Stimulated activated naive CD8-positive, alpha-beta T cell treated with anti-CD3 and anti-CD28 coated beads, Interleukin-15, Interleukin-2, amounts not matched to agents 100 ng/mL and 50 ng/mL, for 24 hours (primary cell): ENCODE results near the gene NFATC3.

Experiments
- H3K27ac Mint-ChIP-seq: one replicate; pipeline ENCODE4 v1.8.0; 2021; ENCODE audit warnings: mild to moderate bottlenecking, mixed read lengths
- H3K27me3 Mint-ChIP-seq: one replicate; pipeline ENCODE4 v1.8.0; 2021; ENCODE audit warnings: mixed read lengths
- H3K36me3 Mint-ChIP-seq: one replicate; pipeline ENCODE4 v1.8.0; 2021; ENCODE audit warnings: low read depth, mixed read lengths
- H3K4me1 Mint-ChIP-seq: one replicate; pipeline ENCODE4 v1.8.0; 2021; ENCODE audit warnings: low read depth, mixed read lengths
- H3K4me3 Mint-ChIP-seq: one replicate; pipeline ENCODE4 v1.8.0; 2021; ENCODE audit warnings: mild to moderate bottlenecking, mixed read lengths
- H3K9me3 Mint-ChIP-seq: one replicate; pipeline ENCODE4 v1.8.0; 2021; ENCODE audit warnings: mixed read lengths

The NFATC3 gene

GRCh38 chr16:68229431-68230175 is 144.4 kb downstream of the NFATC3 start:
- Mint-ChIP-seq H3K4me1 (peaks cover 55% of the 10 kb centered on the region), H3K4me3 (no peak overlapping the region), H3K36me3 (peaks cover 32% of the 10 kb centered on the region), H3K9me3 (no peaks in the 10 kb centered on the region), H3K27ac (peak overlapping the region; percentile 51), H3K27me3 (no peaks in the 10 kb centered on the region)

GRCh38 chr16:68230176-68230571 is 145.0 kb downstream of the NFATC3 start:
- Mint-ChIP-seq H3K27me3 (no peaks in the 10 kb centered on the region), H3K4me1 (peaks cover 54% of the 10 kb centered on the region), H3K36me3 (peaks cover 30% of the 10 kb centered on the region), H3K27ac (no peak overlapping the region), H3K9me3 (no peaks in the 10 kb centered on the region), H3K4me3 (no peak overlapping the region)

DNA sequence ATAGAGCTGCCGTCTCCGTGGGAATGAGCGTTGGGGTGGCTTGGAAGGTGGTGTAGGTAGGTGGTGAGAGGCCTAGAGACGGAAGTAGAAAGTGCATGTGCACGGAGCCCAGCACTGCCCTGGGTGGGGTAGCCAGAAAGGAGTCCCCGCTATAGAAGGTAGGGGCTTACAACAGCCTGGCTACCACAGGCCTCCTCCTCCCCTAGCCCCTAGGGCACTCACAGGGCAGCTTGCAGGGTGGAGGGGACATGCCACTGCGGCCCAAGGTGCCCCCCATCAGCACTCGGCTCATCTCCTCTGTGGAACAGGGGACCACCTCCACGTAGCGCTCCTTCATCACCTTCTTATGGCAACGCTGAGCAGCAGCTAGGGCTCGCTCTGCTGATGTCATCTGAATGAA is 145.8 kb downstream of the NFATC3 start:
- H3K4me3 Mint-ChIP-seq, result no peak overlapping the region
- H3K27ac Mint-ChIP-seq, result no peak overlapping the region
- peaks cover 46% of the 10 kb centered on the region for H3K4me1 Mint-ChIP-seq
- H3K36me3 Mint-ChIP-seq, result peaks cover 22% of the 10 kb centered on the region
- H3K27me3 Mint-ChIP-seq, result no peaks in the 10 kb centered on the region
- H3K9me3 Mint-ChIP-seq, result no peaks in the 10 kb centered on the region

DNA sequence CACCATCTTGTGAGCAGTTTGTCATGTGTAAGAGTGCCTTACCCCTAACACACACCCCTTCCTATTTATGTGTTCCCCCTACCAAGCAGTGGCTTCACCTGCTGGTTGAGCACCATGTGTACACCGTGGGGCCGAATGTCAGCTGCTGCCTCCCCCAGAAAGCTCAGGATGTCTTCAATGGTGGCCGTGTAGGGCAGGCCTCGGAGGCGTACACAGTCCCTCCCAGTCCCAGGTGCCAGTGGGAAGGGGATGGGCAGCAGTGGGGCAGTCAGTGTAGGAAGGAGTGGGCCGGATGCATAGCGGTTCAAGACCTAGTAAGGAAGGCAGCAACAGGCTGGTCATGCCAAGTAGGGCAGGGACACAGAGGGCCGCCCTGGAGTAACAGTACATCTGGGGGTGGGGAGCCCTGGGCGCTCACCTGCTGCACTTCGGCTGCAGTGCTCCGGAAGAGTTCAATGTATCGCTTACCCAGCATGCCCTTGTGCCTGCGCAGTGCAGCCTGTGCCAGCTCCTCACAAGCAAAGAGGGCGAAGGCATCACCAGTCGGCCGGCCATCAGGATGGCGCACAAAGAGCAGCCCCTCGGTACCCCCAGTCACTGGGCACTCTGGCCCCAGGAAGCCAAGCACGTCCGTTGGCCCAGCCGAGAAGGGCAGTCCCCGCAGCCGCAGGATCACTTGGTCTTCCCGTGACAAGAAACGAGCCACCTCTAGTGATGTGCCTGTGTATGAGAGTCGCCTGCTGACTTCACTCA is 146.4 kb downstream of the NFATC3 start:
- Mint-ChIP-seq H3K4me3 (no peak overlapping the region), H3K27ac (peak overlapping the region; percentile 21), H3K36me3 (peaks cover 20% of the 10 kb centered on the region), H3K27me3 (no peaks in the 10 kb centered on the region), H3K9me3 (no peaks in the 10 kb centered on the region), H3K4me1 (peaks cover 45% of the 10 kb centered on the region)

DNA sequence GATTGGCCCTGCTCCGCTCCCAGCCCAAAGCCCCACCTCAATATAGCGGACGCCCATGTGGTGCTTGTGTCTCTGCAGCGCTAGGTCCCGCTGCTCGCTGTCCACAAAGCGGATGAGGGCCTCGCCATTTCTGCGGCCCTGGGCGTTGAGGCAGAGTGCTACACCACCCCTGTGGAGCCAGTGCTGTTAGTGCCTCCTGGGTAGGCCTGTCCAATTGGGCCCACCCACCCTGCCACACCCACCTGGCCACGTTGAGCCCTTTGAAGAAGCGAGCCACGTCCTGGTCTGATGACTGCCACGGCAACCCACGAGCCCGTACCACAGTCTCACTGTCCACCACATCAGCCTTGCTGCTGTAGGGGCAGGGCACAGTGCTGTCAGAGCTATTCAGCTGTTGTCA is 147.2 kb downstream of the NFATC3 start:
- Mint-ChIP-seq H3K4me1 (peaks cover 44% of the 10 kb centered on the region), H3K36me3 (peaks cover 12% of the 10 kb centered on the region), H3K27ac (peak overlapping the region; percentile 50), H3K4me3 (no peak overlapping the region), H3K27me3 (no peaks in the 10 kb centered on the region), H3K9me3 (no peaks in the 10 kb centered on the region)

DNA sequence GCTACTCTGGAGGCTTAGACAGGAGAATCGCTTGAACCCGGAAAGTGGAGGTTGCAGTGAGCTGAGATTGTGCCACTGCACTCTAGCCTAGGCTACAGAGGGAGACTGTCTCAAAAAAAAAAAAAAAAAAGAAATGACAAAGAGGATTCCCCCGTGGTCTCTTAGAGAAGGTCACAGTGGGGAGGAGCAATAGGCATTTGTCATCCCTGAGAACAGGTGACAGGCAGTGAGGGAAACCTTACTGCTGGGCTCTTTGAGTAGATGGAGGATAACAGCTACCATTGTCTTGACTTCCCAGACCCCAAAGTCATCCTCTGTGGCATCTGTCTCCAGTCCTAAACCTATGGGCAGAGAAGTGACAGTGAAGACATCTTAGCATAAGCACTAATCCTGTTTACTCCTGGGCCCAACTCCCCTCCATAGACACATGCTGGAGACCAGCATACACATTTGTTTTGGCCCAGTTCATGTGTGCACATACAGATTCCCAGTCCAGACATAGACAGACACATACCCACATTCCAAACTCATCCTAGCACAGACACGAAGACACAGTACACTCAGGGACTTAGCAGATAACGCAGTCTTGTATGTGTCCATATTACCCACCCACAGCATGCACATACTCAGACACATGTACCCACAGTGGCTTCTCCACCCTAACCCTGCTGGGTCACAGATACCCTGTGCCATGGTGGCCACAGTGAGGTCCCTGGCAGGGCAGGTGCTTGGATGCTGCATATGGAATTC is 148.1 kb downstream of the NFATC3 start:
- Mint-ChIP-seq H3K4me3 (no peak overlapping the region), H3K4me1 (peaks cover 39% of the 10 kb centered on the region), H3K27ac (no peak overlapping the region)

DNA sequence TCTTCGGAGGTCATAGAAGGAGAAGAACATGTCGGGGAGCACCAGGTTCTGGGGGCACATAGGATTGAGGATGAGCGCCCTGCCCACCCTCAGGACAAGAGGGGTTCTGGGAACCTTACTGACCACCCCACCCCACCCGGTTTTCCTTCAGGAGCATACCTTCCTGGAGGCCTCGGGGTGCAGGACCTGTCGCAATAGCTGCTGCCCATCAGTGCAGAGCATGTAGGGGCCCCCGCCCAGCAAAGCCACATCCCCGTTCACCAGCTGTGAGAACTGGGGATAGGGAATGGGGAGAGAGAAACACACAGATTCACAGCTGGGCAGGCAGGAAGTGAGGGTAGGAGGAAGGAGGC is 148.6 kb downstream of the NFATC3 start:
- Mint-ChIP-seq H3K9me3 (no peaks in the 10 kb centered on the region), H3K27ac (no peak overlapping the region), H3K27me3 (no peaks in the 10 kb centered on the region), H3K4me1 (peaks cover 39% of the 10 kb centered on the region), H3K36me3 (peaks cover 4% of the 10 kb centered on the region), H3K4me3 (no peak overlapping the region)

More for the DNA sequence above, 148.1 kb downstream of the NFATC3 start:
- Mint-ChIP-seq H3K9me3 (no peaks in the 10 kb centered on the region), H3K36me3 (peaks cover 4% of the 10 kb centered on the region), H3K27me3 (no peaks in the 10 kb centered on the region)

DNA sequence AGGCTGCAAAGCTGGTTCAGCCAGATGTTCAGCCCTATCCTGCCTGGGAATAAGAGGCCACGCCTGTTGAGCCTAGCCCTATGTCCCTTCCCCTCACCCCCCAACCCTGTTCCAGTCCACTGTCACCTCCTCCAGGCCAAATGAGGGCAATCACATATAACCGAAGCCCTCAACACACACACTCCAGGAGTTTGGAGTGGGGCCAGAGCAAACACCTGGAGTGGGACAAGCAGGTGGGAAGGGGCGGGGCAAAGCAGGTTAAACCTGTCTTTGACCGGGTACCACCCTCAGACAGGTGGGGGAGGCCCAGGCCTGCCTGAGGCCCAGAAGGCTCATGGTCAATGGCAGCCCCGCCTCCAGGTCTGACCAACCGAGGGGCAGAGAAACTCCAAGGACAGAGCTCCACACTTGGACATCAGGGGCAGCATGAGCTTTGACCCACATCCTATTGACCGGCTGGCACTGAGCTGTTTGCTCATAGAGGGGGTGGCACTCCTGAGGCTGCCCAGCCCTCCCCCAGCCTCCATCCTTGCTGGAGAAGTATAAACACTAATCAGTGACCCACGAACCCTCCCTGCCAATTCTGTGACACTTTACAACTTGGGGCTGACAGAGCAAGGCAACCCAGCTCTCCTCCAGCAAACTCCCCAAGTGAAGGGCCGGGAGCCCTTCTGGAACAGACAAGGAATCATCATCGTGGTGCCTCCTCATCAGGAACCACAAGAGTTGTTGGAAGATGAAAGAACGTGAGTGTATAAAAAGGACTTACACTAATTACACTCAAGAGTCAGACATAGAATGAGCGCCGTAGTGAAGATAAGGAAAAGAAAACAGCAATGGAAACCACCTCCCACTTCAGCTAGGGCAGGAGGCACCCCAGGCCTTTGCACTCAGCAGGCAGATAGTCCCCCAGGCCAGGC is 149.3 kb downstream of the NFATC3 start:
- Mint-ChIP-seq H3K4me3 (peak overlapping the region; percentile 15), H3K4me1 (peaks cover 37% of the 10 kb centered on the region), H3K27me3 (no peaks in the 10 kb centered on the region), H3K27ac (no peak overlapping the region), H3K9me3 (no peaks in the 10 kb centered on the region), H3K36me3 (peaks cover under 1% of the 10 kb centered on the region)

GRCh38 chr16:68235108-68235886 is 150.1 kb downstream of the NFATC3 start:
- H3K36me3 Mint-ChIP-seq, result no peaks in the 10 kb centered on the region
- no peak overlapping the region for H3K27ac Mint-ChIP-seq
- no peak overlapping the region for H3K4me3 Mint-ChIP-seq
- no peaks in the 10 kb centered on the region for H3K27me3 Mint-ChIP-seq
- no peaks in the 10 kb centered on the region for H3K9me3 Mint-ChIP-seq
- H3K4me1 Mint-ChIP-seq, result peaks cover 41% of the 10 kb centered on the region

GRCh38 chr16:68235887-68236136 is 150.6 kb downstream of the NFATC3 start, which contains the start of gene ESRP2:
Gene ESRP2, minus strand, starts transcription at chr16:68236127. Its CDS starts 82 bp downstream, at chr16:68236045.
- Mint-ChIP-seq H3K9me3 (no peaks in the 10 kb centered on the region), H3K4me1 (peaks cover 41% of the 10 kb centered on the region), H3K27me3 (no peaks in the 10 kb centered on the region), H3K4me3 (peak within 1 kb of the TSS; percentile 85), H3K36me3 (no peaks in the 10 kb centered on the region), H3K27ac (peak within 1 kb of the TSS; percentile 94)

- H3K4me3 Mint-ChIP-seq, result peak overlapping the region; percentile 85
- peaks cover 41% of the 10 kb centered on the region for H3K4me1 Mint-ChIP-seq
- no peaks in the 10 kb centered on the region for H3K9me3 Mint-ChIP-seq
- H3K27ac Mint-ChIP-seq, result peak overlapping the region; percentile 94
- no peaks in the 10 kb centered on the region for H3K36me3 Mint-ChIP-seq
- H3K27me3 Mint-ChIP-seq, result no peaks in the 10 kb centered on the region
These were observed 151.1 kb downstream of the NFATC3 start for GRCh38 chr16:68236137-68236825.

- Mint-ChIP-seq H3K4me3 (peak overlapping the region; percentile 85), H3K27me3 (no peaks in the 10 kb centered on the region), H3K36me3 (no peaks in the 10 kb centered on the region), H3K27ac (peak overlapping the region; percentile 94), H3K9me3 (no peaks in the 10 kb centered on the region), H3K4me1 (peaks cover 41% of the 10 kb centered on the region)
These were observed 151.7 kb downstream of the NFATC3 start for GRCh38 chr16:68236826-68237242.

- H3K9me3 Mint-ChIP-seq, result no peaks in the 10 kb centered on the region
These were observed 152.3 kb downstream of the NFATC3 start for GRCh38 chr16:68237243-68238028.

More at GRCh38 chr16:68237243-68238028, 152.3 kb downstream of the NFATC3 start:
- Mint-ChIP-seq H3K36me3 (no peaks in the 10 kb centered on the region), H3K27me3 (no peaks in the 10 kb centered on the region), H3K4me1 (peaks cover 40% of the 10 kb centered on the region), H3K4me3 (peak overlapping the region; percentile 85), H3K27ac (peak overlapping the region; percentile 94)
